Measurements from ENCODE around the gene P3H4. TPM values are rescaled to one million over a fixed set of nuclear protein-coding genes. Genes with fewer than 3 reads are reported as not detected.

P3H4 gene
- total RNA-seq, 2 donors from 2014 or later = 1.1 to 1.8 TPM

- Mint-ChIP-seq H3K36me3 (no peaks in the 10 kb centered on the region), H3K27ac (no peak overlapping the region), H3K9me3 (no peaks in the 10 kb centered on the region)
- peak; percentile 85 to 92 for ATAC-seq
- peak; percentile 65 to 81 for DNase-seq (ENCODE audit: low spot score in 2 of 2)
Observed at GRCh38 chr17:41801374-41802271, 10.1 kb downstream of the P3H4 start.

- H3K27ac Mint-ChIP-seq = no peak overlapping the region
- H3K36me3 Mint-ChIP-seq = no peaks in the 10 kb centered on the region
- DNase-seq (ENCODE audit: low spot score in 2 of 2) (no peak), ATAC-seq (peak in 1 of 2 donors; percentile 31)
- no peaks in the 10 kb centered on the region for H3K9me3 Mint-ChIP-seq
Observed at GRCh38 chr17:41800601-41801373, 11.0 kb downstream of the P3H4 start.

- Mint-ChIP-seq H3K9me3 (no peaks in the 10 kb centered on the region), H3K27ac (no peak overlapping the region), H3K36me3 (no peaks in the 10 kb centered on the region)
- no peak for DNase-seq (ENCODE audit: low spot score in 2 of 2)
- no peak for ATAC-seq
Observed at GRCh38 chr17:41799366-41799765, 12.4 kb downstream of the P3H4 start.

GRCh38 chr17:41797377-41797776 lies 14.4 kb downstream of the P3H4 start:
- DNase-seq (ENCODE audit: low spot score in 2 of 2) (no peak), ATAC-seq (no peak)
- H3K9me3 Mint-ChIP-seq = no peaks in the 10 kb centered on the region
- H3K27ac Mint-ChIP-seq = no peak overlapping the region
- no peaks in the 10 kb centered on the region for H3K36me3 Mint-ChIP-seq

- ATAC-seq (no peak), DNase-seq (ENCODE audit: low spot score in 2 of 2) (no peak)
- H3K9me3 Mint-ChIP-seq = no peaks in the 10 kb centered on the region
- H3K36me3 Mint-ChIP-seq = no peaks in the 10 kb centered on the region
- H3K27ac Mint-ChIP-seq = no peak overlapping the region
Observed at GRCh38 chr17:41796121-41796895, 15.4 kb downstream of the P3H4 start.

- ATAC-seq (no peak), DNase-seq (ENCODE audit: low spot score in 2 of 2) (no peak)
- Mint-ChIP-seq H3K27ac (no peak overlapping the region), H3K9me3 (no peaks in the 10 kb centered on the region), H3K36me3 (no peaks in the 10 kb centered on the region)
Observed at GRCh38 chr17:41794540-41794975, 17.2 kb downstream of the P3H4 start.

GRCh38 chr17:41793784-41794539 lies 17.8 kb downstream of the P3H4 start:
- ATAC-seq (no peak), DNase-seq (ENCODE audit: low spot score in 2 of 2) (no peak)
- no peaks in the 10 kb centered on the region for H3K36me3 Mint-ChIP-seq
- no peaks in the 10 kb centered on the region for H3K9me3 Mint-ChIP-seq
- H3K27ac Mint-ChIP-seq = no peak overlapping the region

GRCh38 chr17:41792845-41793783 lies 18.6 kb downstream of the P3H4 start:
- DNase-seq (ENCODE audit: low spot score in 2 of 2) (no peak), ATAC-seq (peak in 1 of 2 donors; percentile 47)
- no peaks in the 10 kb centered on the region for H3K9me3 Mint-ChIP-seq
- H3K27ac Mint-ChIP-seq = no peak overlapping the region
- no peaks in the 10 kb centered on the region for H3K36me3 Mint-ChIP-seq

GRCh38 chr17:41787021-41787418 lies 24.7 kb downstream of the P3H4 start:
- Mint-ChIP-seq H3K9me3 (no peaks in the 10 kb centered on the region), H3K36me3 (no peaks in the 10 kb centered on the region), H3K27ac (no peak overlapping the region)
- ATAC-seq (no peak), DNase-seq (ENCODE audit: low spot score in 2 of 2) (no peak)

- Mint-ChIP-seq H3K36me3 (no peaks in the 10 kb centered on the region), H3K9me3 (no peaks in the 10 kb centered on the region), H3K27ac (no peak within 1 kb of the TSS)
- DNase-seq (ENCODE audit: low spot score in 2 of 2) (peak; percentile 85 to 96), ATAC-seq (peak; percentile 96 to 98)
Observed at GRCh38 chr17:41786227-41787020, 25.3 kb downstream of the P3H4 start, which contains the start of gene JUP. TSS of gene JUP (minus strand) at chr17:41786711. CDS start at chr17:41771854, 14,857 bp downstream.

- ATAC-seq (no peak), DNase-seq (ENCODE audit: low spot score in 2 of 2) (no peak)
- Mint-ChIP-seq H3K27ac (no peak overlapping the region), H3K9me3 (no peaks in the 10 kb centered on the region), H3K36me3 (no peaks in the 10 kb centered on the region)
Observed at GRCh38 chr17:41785859-41786226, 25.9 kb downstream of the P3H4 start.

- Mint-ChIP-seq H3K36me3 (no peaks in the 10 kb centered on the region), H3K9me3 (no peaks in the 10 kb centered on the region), H3K27ac (no peak overlapping the region)
- ATAC-seq = no peak
- DNase-seq (ENCODE audit: low spot score in 2 of 2) = no peak
Observed at GRCh38 chr17:41785091-41785858, 26.5 kb downstream of the P3H4 start.

GRCh38 chr17:41784207-41784744 lies 27.5 kb downstream of the P3H4 start:
- Mint-ChIP-seq H3K9me3 (no peaks in the 10 kb centered on the region), H3K36me3 (no peaks in the 10 kb centered on the region), H3K27ac (no peak overlapping the region)
- ATAC-seq (no peak), DNase-seq (ENCODE audit: low spot score in 2 of 2) (no peak)

- H3K36me3 Mint-ChIP-seq = no peaks in the 10 kb centered on the region
- DNase-seq (ENCODE audit: low spot score in 2 of 2) (no peak), ATAC-seq (no peak)
- H3K9me3 Mint-ChIP-seq = no peaks in the 10 kb centered on the region
- H3K27ac Mint-ChIP-seq = peak overlapping the region in 1 of 2 donors; percentile 60
Observed at GRCh38 chr17:41782142-41782541, 29.6 kb downstream of the P3H4 start.

Measured in activated naive CD4-positive, alpha-beta T cell treated with anti-CD3 and anti-CD28 coated beads, Interleukin-2, amount 50 U/mL, for 72 hours (primary cell).